ENCODE results near the gene NDRG3.

DNA sequence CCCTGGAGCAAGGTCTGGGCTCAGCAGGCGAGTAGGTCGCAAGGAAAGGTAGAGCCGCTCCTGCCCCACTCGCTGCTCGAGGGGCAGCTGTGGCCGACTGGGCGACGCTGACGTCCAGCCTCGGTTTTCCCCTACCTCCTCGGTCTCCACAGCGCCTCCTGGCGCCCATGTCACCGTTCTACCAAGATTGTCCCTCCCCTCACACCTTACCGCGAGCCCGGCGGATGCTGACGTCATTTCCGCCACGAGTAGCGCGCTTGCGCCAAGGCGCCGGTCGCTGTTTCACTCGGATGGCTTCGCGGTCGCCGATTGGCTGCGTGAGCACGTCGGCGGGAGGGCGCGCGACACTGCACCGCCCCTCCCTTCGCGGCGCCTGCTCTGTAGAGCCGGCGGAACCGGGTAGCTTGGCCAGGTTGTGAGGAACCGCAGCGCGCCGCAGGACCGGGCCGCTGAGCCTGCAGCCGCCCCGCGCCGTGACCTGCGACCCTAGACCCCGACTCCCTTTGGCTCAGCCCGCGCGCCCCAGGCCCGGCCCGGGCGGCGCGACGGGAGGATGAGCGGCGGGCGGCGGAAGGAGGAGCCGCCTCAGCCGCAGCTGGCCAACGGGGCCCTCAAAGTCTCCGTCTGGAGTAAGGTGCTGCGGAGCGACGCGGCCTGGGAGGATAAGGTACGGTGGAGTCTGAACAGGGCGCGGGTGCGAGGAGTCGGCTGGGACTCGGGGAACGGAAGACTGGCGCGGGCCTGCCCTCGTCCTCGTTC, 140.3 kb downstream of the NDRG3 start, which contains the start of gene RAB5IF:
- TF ChIP-seq, protein P1, sequence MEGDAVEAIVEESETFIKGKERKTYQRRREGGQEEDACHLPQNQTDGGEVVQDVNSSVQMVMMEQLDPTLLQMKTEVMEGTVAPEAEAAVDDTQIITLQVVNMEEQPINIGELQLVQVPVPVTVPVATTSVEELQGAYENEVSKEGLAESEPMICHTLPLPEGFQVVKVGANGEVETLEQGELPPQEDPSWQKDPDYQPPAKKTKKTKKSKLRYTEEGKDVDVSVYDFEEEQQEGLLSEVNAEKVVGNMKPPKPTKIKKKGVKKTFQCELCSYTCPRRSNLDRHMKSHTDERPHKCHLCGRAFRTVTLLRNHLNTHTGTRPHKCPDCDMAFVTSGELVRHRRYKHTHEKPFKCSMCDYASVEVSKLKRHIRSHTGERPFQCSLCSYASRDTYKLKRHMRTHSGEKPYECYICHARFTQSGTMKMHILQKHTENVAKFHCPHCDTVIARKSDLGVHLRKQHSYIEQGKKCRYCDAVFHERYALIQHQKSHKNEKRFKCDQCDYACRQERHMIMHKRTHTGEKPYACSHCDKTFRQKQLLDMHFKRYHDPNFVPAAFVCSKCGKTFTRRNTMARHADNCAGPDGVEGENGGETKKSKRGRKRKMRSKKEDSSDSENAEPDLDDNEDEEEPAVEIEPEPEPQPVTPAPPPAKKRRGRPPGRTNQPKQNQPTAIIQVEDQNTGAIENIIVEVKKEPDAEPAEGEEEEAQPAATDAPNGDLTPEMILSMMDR (IDR thresholded peaks at IDR 0.05): peak; percentile 90
- TF ChIP-seq EP300 (IDR thresholded peaks at IDR 0.05): no peak
- peak; percentile 92 for TF ChIP-seq MAX (IDR thresholded peaks at IDR 0.05)
- TF ChIP-seq POLR2A (IDR thresholded peaks at IDR 0.05; ENCODE audit: low read length): peak; percentile 81
- no peak; the same call in 1 of the 2 replicates for TF ChIP-seq MYC (IDR thresholded peaks at IDR 0.05; ENCODE audit: borderline replicate concordance, low read length)
- no peak for TF ChIP-seq RCOR1 (IDR thresholded peaks at IDR 0.05; ENCODE audit: low read depth, low read length)

Measured in A549 (cell line).